Endothelial cell of umbilical vein (primary cell): ENCODE measurements around the gene CCDC106. TPM values are rescaled to one million over a fixed set of nuclear protein-coding genes. Genes with fewer than 3 reads are reported as not detected.
A peak's percentile ranks its signal among the peaks of the same experiment; 100 is the strongest.

ENCODE experiments used
- BruUV-seq: library from RNA; stranded (reverse); fragments of 400-500 nt; replicated peaks from 2 replicates; lab custom pipeline; 2021; lab: Mats Ljungman, UMichigan
- CTCF ChIA-PET: fragments of 300-600, 350-600 bp; sonication (Branson Sonifier 250); formaldehyde crosslinking; loops from one replicate; lab custom pipeline; 2021; ENCODE audit warnings: antibody characterized with exemption, inconsistent platforms; lab: Charles Lee
- POLR2A ChIA-PET: fragments of 300-600, 350-600 bp; sonication (Branson Sonifier 250); formaldehyde crosslinking; loops from one replicate; lab custom pipeline; 2021; ENCODE audit warnings: antibody characterized with exemption, inconsistent platforms; lab: Charles Lee
- DNase-seq: peaks from one replicate; pipeline ENCODE4 v3.0.0-alpha.2; 2011; ENCODE audit warnings: low read depth, low spot score
- FAIRE-seq: peaks from 2 replicates; lab custom pipeline; 2011; peaks lifted over from hg19 to GRCh38; lab: Jason Lieb, UNC
- H2AFZ ChIP-seq: 2 replicates; pipeline ENCODE4 v1.6.0; 2012; ENCODE audit warnings: low read depth, low read length, control low read depth, inconsistent platforms
- H3K27ac ChIP-seq: 2 replicates; pipeline ENCODE4 v1.5.1; 2011; ENCODE audit warnings: low read depth, mild to moderate bottlenecking, control low read depth, low read length, moderate library complexity; ENCODE audit not compliant: insufficient read depth
- H3K27me3 ChIP-seq, 2 experiments: 2 replicates each; pipeline versions ENCODE4 v1.6.0 to v1.6.1; 2011; ENCODE audit warnings: low read length in 2 of 2, mixed read lengths in 1 of 2; ENCODE audit not compliant: control insufficient read depth in 2 of 2, insufficient read depth in 2 of 2
- H3K36me3 ChIP-seq, 2 experiments: 2 replicates in 1 of 2; 3 replicates in 1 of 2; pipeline ENCODE4 v1.5.1; 2011; ENCODE audit warnings: low read length in 2 of 2, mild to moderate bottlenecking in 1 of 2, moderate library complexity in 1 of 2; ENCODE audit not compliant: control insufficient read depth in 2 of 2, insufficient read depth in 2 of 2; ENCODE audit errors: extremely low read depth in 1 of 2
- H3K4me1 ChIP-seq: 3 replicates; pipeline ENCODE4 v1.5.1; 2011; ENCODE audit warnings: mild to moderate bottlenecking, low read length; ENCODE audit not compliant: control insufficient read depth, insufficient read depth; ENCODE audit errors: extremely low read depth
- H3K4me2 ChIP-seq: 2 replicates; pipeline ENCODE4 v1.6.1; 2011; ENCODE audit warnings: low read length, control low read depth, mixed read lengths; ENCODE audit not compliant: insufficient read depth
- H3K4me3 ChIP-seq, 3 experiments: fragments of 200-600 bp in 1 of 3; sonication (generic), shearing (Covaris generic) in 1 of 3; replicated peaks in 1 of 3; 2 replicates each; pipeline ENCODE4 v1.5.1; 2011 to 2016; ENCODE audit warnings: control low read depth in 3 of 3, low read length in 3 of 3, mild to moderate bottlenecking in 2 of 3, inconsistent platforms in 1 of 3, low read depth in 1 of 3, moderate library complexity in 1 of 3; ENCODE audit not compliant: insufficient read depth in 1 of 3
- H3K79me2 ChIP-seq: 2 replicates; pipeline ENCODE4 v1.6.0; 2012; ENCODE audit warnings: low read length, inconsistent platforms; ENCODE audit not compliant: control insufficient read depth, insufficient read depth
- H3K9ac ChIP-seq: replicated peaks from 2 replicates; pipeline ENCODE3; 2011; ENCODE audit warnings: low read length, control low read depth; ENCODE audit not compliant: insufficient read depth; ENCODE audit errors: extremely low read depth
- H3K9me1 ChIP-seq: replicated peaks from 3 replicates; pipeline ENCODE4 v1.6.0; 2011; ENCODE audit warnings: mild to moderate bottlenecking, low read length; ENCODE audit not compliant: control insufficient read depth, insufficient read depth; ENCODE audit errors: extremely low read depth
- H3K9me3 ChIP-seq: replicated peaks from 2 replicates; pipeline ENCODE4 v1.5.1; 2012; ENCODE audit warnings: low read length, inconsistent platforms; ENCODE audit not compliant: control insufficient read depth, insufficient read depth
- H4K20me1 ChIP-seq: replicated peaks from 2 replicates; pipeline ENCODE3; 2011; ENCODE audit warnings: mild to moderate bottlenecking, low read length; ENCODE audit not compliant: control insufficient read depth, insufficient read depth; ENCODE audit errors: extremely low read depth
- EZH2 ChIP-seq: IDR thresholded peaks from 2 replicates; pipeline ENCODE4 v1.6.1; 2012; ENCODE audit warnings: borderline replicate concordance, low read depth, mild to moderate bottlenecking, moderate library complexity, low read length, inconsistent platforms; ENCODE audit not compliant: severe bottlenecking
- FOS ChIP-seq: IDR thresholded peaks from 2 replicates; pipeline ENCODE4 v1.6.1; 2011; ENCODE audit warnings: mild to moderate bottlenecking, low read length, moderate library complexity, borderline replicate concordance; ENCODE audit not compliant: insufficient read depth
- GATA2 ChIP-seq: IDR thresholded peaks from 2 replicates; pipeline ENCODE4 v1.7.0; 2011; ENCODE audit warnings: low read depth, mild to moderate bottlenecking, moderate library complexity, mixed read lengths, low read length; ENCODE audit not compliant: insufficient read length, insufficient read depth
- JUN ChIP-seq: IDR thresholded peaks from 2 replicates; pipeline ENCODE4 v1.6.1; 2011; ENCODE audit warnings: borderline replicate concordance, low read depth; ENCODE audit not compliant: insufficient read length, insufficient read depth
- MYC ChIP-seq: IDR thresholded peaks from one replicate; pipeline ENCODE4 v1.6.1; 2011; ENCODE audit warnings: mild to moderate bottlenecking, low read depth, low read length
- POLR2A ChIP-seq: IDR thresholded peaks from 2 replicates; pipeline ENCODE4 v1.6.1; 2012; ENCODE audit warnings: low read depth, mild to moderate bottlenecking, control low read depth, low read length
- POLR2AphosphoS5 ChIP-seq: IDR thresholded peaks from 2 replicates; pipeline ENCODE4 v1.6.1; 2012; ENCODE audit warnings: low read depth, mild to moderate bottlenecking, control low read depth, low read length, moderate library complexity; ENCODE audit not compliant: insufficient read depth
- dilution Hi-C: fragments of 300-500 bp; cut with MboI; formaldehyde crosslinking; loops from one replicate; pipeline ENCODE4 v1.15.0; 2019; ENCODE audit warnings: low sequenced_read_pairs; ENCODE audit not compliant: extremely low pct_ligation_motif_present
- intact Hi-C: fragments of 100-400 bp; cut with micrococcal nuclease; formaldehyde crosslinking; loops from one replicate; pipeline ENCODE4 v1.10.0; 2022
- polyA plus RNA-seq, 4 experiments: library from polyadenylated mRNA; depleted of rRNA in 3 of 4; stranded (reverse) in 3 of 4; unstranded in 1 of 4; fragments of >200 nt; gene quantifications; 2 replicates each; pipeline versions ENCODE4 v1.2.1 to v1.2.3, GENCODE V29; 2011 to 2012; ENCODE audit warnings: missing spikeins in 1 of 4
- total RNA-seq: library from RNA; stranded (reverse); gene quantifications from 2 replicates; pipeline ENCODE4 v1.2.3, GENCODE V29; 2021
- TF ChIP-seq, protein P1 (sequence below): IDR thresholded peaks from 2 replicates; pipeline ENCODE4 v1.6.1; 2011; ENCODE audit not compliant: insufficient read depth, insufficient read length
- TF ChIP-seq, protein P2 (sequence below), 2 donors: IDR thresholded peaks; 1 replicate in 1 of 2; 2 replicates in 1 of 2; pipeline ENCODE4 v1.5.1; 2011; ENCODE audit warnings: low read length in 2 of 2, mild to moderate bottlenecking in 2 of 2, moderate library complexity in 2 of 2, control low read depth in 1 of 2, inconsistent platforms in 1 of 2, low read depth in 1 of 2; ENCODE audit not compliant: insufficient read depth in 1 of 2; ENCODE audit errors: extremely low read depth in 1 of 2

The CCDC106 gene
- total and polyA plus RNA-seq, 2 donors (not counting 3 experiments of a cell fraction or from before 2014, with no cell fraction given) = 11.8 to 12.0 TPM

DNA sequence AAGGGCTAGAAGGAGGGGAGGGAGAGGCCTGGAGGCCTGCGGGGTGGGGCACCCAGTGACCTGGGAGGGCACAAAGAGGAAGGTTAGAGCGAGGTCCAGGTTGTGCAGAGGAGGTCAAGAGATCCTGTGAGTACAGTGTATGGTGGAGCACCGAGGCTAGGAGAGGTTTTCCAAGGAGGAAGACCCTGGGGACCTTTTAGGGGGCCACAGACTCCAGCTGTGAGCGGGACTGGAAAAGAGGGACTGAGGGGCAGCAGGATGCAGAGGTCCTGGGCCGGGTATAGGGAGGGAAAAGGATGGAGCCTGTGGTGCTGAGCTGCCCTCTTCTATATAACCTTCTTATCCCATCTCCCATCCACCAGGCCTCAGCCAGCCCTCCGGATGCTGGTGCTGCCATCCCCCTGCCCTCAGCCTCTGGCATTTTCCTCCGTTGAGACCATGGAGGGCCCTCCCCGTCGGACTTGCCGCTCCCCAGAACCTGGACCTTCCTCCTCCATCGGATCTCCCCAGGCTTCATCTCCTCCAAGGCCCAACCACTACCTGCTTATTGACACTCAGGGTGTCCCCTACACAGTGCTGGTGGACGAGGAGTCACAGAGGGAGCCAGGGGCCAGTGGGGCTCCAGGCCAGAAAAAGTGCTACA lies 3.7 kb upstream of the CCDC106 start:
- ChIA-PET CTCF (interaction anchor here (0.6 kb wide), 1 partner anchor 471 kb away, joined by 4 read pairs; no protein-coding TSS in a partner anchor), POLR2A (no interaction called here)
- peaks cover 35% of the 10 kb centered on the region for H3K4me1 ChIP-seq
- FAIRE-seq (no peak), DNase-seq (no peak)
- H3K36me3 ChIP-seq = peaks cover 3 to 10% of the 10 kb centered on the region in 2 experiments
- H3K27ac ChIP-seq = no peak overlapping the region
- H3K27me3 ChIP-seq = no peaks in the 10 kb centered on the region
- H3K4me2 ChIP-seq = peak overlapping the region; percentile 50
- no TSS peak for BruUV-seq
- H3K79me2 ChIP-seq = peaks cover 23% of the 10 kb centered on the region
- no peak overlapping the region for H2AFZ ChIP-seq
- H3K9ac ChIP-seq = peak overlapping the region; percentile 61
- dilution Hi-C loops = no loop called here
- no peaks in the 10 kb centered on the region for H4K20me1 ChIP-seq
- H3K9me3 ChIP-seq = no peaks in the 10 kb centered on the region
- peak overlapping the region; percentile 53 to 75 (median 61) for H3K4me3 ChIP-seq
- intact Hi-C loops = loop anchor here (5.0 kb wide), 1 partner anchor 557 kb away; no protein-coding TSS in a partner anchor
- H3K9me1 ChIP-seq = no peaks in the 10 kb centered on the region
- TF ChIP-seq GATA2 = no peak
- TF ChIP-seq, protein P1, sequence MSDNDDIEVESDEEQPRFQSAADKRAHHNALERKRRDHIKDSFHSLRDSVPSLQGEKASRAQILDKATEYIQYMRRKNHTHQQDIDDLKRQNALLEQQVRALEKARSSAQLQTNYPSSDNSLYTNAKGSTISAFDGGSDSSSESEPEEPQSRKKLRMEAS = no peak
- no peak for TF ChIP-seq JUN
- TF ChIP-seq, protein P2, sequence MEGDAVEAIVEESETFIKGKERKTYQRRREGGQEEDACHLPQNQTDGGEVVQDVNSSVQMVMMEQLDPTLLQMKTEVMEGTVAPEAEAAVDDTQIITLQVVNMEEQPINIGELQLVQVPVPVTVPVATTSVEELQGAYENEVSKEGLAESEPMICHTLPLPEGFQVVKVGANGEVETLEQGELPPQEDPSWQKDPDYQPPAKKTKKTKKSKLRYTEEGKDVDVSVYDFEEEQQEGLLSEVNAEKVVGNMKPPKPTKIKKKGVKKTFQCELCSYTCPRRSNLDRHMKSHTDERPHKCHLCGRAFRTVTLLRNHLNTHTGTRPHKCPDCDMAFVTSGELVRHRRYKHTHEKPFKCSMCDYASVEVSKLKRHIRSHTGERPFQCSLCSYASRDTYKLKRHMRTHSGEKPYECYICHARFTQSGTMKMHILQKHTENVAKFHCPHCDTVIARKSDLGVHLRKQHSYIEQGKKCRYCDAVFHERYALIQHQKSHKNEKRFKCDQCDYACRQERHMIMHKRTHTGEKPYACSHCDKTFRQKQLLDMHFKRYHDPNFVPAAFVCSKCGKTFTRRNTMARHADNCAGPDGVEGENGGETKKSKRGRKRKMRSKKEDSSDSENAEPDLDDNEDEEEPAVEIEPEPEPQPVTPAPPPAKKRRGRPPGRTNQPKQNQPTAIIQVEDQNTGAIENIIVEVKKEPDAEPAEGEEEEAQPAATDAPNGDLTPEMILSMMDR (IDR thresholded peaks at IDR 0.05; ENCODE audit: extremely low read depth in 1 of 2, insufficient read depth in 1 of 2, low read depth in 1 of 2, low read length in 2 of 2) = no peak
- TF ChIP-seq EZH2 = no peak
- no peak for TF ChIP-seq POLR2A
- TF ChIP-seq FOS = no peak
- no peak for TF ChIP-seq POLR2AphosphoS5
- no peak for TF ChIP-seq MYC
